Jurkat, Clone E6-1 (cell line): Measurements from ENCODE around the gene AKAP11.

Experiments used
- DNase-seq: peaks from one replicate; pipeline ENCODE4 v3.0.0-alpha.2; 2011; ENCODE audit warnings: low read depth, low spot score
- H3K4me3 ChIP-seq: 2 replicates; pipeline ENCODE4 v1.5.1; 2011; ENCODE audit warnings: mild to moderate bottlenecking, low read length, control low read depth, moderate library complexity

AKAP11 gene

DNA sequence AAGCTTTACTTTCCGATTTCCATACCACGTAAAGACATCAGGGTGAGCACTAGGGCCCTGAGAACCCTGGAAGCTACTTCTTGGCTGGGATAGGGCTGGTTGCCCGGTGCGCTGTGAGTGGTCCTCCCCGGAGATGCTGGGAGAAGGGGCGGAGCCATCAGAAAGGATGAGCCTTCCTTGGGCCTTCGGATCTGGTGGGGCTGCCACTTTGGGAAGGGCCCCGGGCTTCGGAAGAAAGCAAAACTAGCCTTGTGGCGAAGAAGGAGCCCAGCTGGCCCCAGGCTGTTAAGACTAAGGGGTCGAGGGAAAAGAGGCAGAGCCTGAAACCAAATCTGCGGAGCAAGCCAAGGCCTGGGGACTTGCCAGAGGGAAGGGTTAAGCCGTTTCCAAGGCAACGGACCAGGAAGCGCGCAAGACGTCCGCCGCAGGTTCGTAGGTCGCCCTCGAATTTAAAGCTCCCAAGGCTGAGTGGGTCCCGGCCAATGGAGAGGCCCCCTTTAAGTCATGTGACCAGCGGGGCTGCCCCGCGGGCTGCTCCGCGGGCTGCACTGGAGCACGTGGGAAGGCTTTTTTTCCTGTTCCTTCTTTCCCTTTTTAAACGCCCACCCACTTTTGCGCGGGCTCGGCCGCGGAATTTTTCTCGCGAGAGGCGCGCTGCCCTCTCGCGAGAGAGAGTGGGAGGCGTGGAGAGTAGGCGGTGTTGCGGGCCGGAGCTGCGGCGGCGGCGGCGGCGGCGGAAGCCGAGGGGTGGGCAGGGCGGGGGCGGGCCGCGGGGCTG, 426 bp upstream of the AKAP11 start:
- H3K4me3 ChIP-seq = peak overlapping the region; percentile 72
- peak; percentile 92 for DNase-seq

DNA sequence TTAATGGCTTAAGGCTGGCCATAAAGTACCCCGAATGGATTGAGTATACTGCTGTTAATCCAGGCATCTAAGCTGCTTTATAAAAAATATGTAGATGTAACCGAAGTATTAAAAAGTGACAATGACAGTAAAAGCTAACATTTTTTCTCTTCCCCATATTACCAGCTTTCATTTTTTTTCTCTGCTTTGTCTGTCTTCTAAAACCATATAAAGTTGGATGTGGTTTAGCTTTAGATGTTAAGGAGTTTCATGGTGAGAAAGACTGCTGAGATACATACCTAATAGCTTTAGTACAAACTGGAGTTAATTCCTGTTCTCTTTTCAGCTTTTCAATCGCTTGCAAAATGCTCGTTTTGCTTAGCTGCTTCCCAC, 838 bp downstream of the AKAP11 start:
- peak overlapping the region; percentile 72 for H3K4me3 ChIP-seq
- DNase-seq = peak; percentile 16

DNA sequence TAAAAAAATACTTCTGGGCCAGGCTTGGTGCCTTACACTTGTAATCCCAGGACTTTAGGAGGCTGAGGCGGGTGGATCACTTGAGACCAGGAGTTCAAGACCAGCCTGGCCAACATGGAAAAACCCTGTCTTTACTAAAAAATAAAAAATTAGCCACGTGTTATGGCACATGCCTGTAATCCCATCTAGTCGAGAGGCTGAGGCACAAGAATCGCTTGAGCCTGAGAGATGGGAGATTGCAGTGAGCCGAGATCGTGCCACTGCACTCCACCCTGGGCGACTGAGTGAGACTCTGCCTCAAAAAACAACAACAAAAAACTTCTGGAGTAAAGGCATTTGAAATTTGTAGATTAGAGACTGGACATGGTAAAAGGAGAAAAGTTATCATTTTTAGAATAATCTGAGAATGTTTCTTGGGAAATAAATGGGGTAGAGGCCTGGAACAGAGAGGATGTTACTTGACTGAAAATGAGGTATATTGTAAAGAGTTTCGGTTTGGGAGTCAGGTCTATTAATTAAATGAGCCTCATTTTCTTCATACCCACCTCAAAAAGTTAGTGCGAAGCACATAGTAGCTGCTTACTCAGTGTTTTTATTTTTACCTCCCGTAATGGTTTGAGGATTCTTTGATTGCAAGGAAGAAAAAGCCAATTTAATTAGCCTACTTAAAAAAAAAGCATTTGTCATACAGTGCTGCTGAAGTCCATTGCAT, 2.6 kb downstream of the AKAP11 start:
- DNase-seq = no peak
- no peak overlapping the region for H3K4me3 ChIP-seq

DNA sequence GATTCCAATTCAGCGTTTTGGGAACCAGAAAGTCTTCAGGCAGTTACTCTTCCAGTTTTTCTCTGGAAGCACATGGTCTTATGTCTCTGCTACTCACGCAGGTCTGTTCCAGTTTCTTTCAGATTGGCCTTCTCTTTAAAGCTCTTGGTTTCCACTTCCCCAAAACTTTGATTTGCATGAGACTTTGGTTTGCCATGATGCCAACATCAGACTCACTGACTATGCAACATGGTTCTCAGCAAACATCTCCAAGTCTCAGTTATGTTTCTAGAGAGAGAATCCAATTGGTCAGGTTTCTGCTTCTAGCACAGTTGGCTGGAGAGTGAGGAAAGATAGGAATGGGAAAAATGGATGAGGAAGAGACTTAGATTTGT, 3.1 kb downstream of the AKAP11 start:
- DNase-seq = no peak
- no peak overlapping the region for H3K4me3 ChIP-seq

DNA sequence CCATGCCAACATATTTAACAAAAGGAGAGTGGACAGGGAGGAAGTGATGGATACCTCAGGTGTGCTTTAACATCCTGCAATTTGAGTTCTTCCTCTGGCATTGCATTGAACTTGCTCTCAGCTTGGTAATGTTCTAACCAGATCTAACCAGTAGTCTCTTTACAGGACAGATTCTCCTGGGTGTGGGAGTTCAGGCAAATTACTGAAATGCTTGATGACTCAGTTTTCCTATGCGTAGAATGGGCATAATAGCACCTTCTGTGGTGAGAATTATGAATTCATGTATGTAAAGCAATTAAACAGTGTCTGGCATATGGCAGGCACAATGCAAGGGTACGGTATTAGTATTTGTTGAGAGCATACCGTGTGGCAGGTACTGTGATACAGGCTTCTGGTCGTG, 3.6 kb downstream of the AKAP11 start:
- H3K4me3 ChIP-seq = no peak overlapping the region

DNA sequence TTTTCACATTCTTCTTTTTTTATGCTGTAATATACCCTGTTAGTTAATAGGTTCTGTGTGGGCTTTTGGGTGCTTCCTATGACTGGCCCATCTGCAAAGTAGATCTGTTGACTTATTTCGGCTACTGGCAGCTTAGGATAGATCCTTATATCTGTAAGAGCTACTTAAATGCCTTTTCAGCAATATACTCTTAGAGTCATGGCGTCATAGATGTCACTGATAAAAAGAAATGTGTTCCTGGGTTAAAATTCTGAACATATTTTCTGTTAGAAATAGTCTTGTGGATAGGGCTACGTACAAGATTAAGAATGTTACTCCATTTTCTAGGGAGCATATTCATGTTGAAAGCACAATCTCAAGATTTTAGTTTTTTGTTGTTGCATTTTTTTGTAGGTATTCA, 4.7 kb downstream of the AKAP11 start:
- H3K4me3 ChIP-seq = no peak overlapping the region
- DNase-seq = no peak

More for the DNA sequence above, 3.6 kb downstream of the AKAP11 start:
- no peak for DNase-seq

DNA sequence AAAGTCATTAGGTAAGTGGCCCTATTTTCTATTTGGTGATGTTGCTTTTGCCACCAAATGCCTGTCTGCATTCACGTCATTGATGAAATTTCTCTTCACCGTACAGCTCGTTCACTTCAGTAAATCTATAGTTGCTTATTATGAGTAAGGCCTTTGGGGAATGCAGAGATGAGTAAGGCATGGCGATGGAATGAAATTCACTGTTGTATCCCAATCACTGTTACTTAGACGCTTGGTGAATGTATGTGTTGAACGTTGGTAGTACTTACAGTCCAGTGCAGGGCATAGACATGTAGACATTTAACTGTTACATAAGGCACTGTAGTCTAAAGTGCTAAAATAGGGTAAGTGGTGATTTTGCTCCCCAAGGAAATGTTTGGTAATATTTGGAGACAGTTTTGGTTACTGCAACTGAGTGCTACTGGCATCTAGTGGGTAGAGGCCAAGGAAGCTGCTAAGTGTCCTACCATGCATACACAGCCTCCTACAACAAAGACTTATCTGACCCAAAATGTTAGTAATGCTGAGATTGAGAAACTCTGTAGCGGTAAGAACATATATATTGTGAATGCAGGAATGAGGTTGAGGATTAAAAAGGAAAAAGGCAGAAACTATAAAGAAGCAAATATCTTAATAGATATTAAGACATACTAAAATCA, 5.8 kb downstream of the AKAP11 start:
- DNase-seq = no peak
- no peak overlapping the region for H3K4me3 ChIP-seq

DNA sequence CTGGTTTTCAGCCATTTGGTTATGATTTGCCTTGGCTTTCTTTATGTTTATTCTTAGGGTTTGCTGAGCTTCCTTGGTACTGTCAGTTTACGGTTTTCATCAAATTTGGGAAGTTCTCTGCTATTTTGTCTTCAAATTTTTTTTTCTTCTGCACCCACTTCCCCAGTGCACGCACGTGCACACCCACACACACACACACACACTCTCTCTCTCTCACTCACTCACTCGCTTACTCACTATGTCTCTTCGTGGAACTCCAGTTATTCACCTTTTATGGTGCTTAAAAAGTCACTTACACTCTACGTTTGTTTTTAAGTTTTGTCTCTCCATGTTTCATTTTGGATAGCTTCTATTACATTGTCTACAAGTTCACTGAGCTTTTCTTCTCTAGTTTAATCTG, 7.1 kb downstream of the AKAP11 start:
- no peak overlapping the region for H3K4me3 ChIP-seq
- no peak for DNase-seq

DNA sequence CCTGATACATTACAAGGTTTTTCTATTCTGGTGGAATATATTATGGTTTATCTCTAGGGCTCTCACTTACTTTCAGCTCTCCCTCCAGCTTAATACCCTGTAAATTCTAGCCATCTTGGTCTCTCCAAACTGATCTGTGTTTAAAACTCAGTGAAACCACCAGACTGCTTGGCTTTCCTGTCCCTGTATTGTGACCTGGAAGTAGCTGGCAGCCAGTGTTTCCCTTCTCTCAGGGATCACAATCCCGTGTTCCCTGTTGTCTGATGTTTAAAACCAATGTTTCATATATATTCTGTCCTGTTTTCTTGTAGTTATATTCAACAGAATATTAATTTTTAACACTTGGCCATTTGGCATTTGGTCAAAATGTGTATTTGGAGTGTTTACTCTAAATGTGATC, 8.0 kb downstream of the AKAP11 start:
- no peak overlapping the region for H3K4me3 ChIP-seq
- no peak for DNase-seq

DNA sequence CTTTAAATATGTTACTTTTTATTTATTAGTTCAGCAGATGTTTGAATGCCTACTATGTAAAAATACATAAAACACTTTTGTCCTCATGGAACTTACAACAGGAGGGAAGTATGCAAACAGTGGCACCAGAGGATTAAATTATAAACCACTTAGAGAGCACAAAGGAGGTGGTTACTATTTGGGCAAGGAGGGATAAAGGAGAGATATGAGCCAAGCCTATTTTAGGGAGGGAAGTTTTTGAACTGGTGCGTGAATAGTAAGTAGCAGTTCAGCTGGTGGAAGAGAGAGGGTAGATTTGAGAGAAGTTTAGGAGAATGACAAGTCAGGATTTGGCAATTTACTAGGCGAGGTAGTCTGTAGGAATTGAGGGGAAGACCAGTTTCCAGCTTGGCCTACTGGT, 8.6 kb downstream of the AKAP11 start:
- no peak for DNase-seq
- H3K4me3 ChIP-seq = no peak overlapping the region

DNA sequence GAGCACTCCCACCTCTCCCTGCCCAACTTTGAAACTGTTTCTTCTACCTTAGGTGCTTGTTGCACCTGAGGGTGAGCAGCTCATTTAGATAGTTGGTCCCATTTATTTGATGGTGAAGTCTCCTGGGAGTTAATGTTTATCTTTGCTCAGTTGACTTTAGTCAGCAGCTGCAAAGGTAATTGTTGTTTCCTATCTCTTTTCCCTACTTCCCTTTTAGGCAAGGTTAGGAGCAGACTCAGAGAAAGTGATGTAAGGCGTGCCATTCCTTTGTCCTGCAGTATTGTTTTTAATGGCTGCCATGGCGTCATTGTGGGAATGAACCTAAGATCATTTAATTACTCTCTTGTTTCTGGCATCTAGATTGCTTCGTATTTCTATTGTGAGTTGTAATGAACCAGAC, 11.6 kb downstream of the AKAP11 start:
- no peak overlapping the region for H3K4me3 ChIP-seq
- DNase-seq = no peak

DNA sequence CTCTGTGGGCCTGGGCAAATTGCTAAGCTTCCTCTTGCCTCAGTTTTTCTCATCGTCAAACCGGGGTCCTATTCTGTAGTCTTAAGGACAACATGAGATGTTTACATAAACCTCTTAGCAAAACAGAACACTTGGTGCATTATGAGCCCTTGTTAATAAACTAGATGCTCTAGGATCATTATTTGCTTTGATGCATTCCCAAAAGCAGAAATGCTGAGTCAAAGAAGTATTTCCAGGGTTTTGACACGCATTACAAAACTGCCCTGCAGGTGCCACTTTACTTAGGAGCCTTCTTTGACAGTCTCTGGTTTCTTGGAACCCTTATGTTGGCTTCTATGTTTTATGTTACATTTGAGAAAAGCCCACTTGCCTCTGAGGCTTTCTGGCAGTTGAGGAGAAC, 12.1 kb downstream of the AKAP11 start:
- no peak overlapping the region for H3K4me3 ChIP-seq
- no peak for DNase-seq

DNA sequence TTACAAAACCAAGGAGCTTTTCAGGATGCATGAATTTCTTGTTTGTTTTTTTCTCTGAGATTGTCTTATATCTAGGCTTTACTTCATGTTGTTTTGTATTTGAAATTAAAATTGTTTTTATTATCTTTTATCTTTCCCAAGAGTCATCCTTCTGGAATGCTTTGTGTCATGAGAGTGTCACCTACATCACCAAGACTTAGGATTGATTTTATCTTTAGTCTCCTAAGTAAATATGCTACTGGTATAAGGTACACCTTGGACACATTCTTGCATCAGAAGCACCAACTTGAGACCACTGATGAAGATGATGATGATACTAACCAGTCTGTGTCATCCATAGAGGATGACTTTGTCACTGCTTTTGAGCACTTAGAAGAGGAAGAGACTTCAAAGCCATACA, 26.4 kb downstream of the AKAP11 start:
- DNase-seq = no peak
- H3K4me3 ChIP-seq = no peak overlapping the region

DNA sequence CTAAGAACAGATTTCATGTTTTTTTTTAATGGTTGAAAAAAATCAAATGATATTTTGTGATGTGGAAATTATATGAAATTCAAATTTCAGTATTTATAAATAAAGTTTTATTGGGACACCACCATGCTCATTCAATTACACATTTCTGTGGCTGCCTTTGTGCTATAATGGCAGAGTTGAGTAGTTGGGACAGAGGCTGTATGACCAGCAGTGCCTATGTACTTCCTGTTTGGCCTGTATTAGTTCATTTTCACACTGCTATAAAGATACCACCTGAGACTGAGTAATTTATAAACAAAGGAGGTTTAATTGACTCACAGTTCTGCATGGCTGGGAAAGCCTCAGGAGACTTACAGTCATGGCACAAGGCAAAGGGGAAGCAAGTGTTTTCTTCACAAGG, 33.6 kb downstream of the AKAP11 start:
- no peak overlapping the region for H3K4me3 ChIP-seq

DNA sequence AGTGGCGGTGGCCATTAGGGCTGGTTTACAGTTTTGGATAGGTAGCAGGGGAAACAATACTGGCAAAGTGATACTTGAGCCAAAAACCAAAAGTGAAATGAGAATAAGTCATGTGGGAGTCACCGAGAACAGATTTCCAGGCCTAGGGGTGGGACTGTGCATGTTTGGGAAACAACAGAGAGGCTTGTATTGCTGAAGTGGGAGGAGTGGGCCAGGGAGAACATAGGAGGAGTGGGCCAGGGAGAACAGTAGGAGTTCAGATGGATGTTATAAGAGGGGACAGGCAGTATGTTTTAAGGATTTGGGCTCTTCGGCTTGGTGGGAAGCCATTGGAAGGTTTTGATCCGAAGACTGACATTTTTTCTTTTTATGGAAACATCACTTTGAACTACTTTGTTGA, 35.5 kb downstream of the AKAP11 start:
- DNase-seq = no peak
- H3K4me3 ChIP-seq = no peak overlapping the region

More for the DNA sequence above, 33.6 kb downstream of the AKAP11 start:
- DNase-seq = no peak

DNA sequence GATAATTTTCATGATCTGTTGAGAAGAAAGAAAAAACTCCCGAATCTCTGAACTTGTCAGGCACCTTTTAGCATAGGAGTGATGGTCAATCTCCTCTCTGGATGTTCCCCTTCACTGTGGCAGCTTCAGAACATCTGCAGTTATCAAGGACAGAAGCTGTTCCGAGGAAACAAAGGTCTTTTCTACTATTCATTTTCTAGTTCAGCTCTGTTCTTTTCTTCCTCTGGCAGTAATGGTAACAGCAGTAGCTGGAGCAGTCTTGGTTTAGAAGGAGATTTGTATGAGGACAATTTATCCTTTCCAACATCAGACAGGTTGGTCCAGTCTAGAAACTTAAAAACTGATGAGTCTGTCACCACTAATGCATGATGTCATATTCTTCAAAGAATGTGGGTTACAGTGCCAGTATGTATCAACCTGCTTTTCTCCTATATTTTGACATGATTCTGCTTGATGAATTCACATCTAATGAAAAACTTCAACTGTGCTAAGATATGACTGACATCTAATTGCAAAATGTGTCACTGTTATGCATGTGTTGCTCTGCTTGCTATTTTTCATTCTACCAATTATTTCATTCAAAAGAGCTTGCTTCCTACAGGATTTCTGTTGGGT, 41.0 kb downstream of the AKAP11 start:
- no peak for DNase-seq
- H3K4me3 ChIP-seq = no peak overlapping the region

DNA sequence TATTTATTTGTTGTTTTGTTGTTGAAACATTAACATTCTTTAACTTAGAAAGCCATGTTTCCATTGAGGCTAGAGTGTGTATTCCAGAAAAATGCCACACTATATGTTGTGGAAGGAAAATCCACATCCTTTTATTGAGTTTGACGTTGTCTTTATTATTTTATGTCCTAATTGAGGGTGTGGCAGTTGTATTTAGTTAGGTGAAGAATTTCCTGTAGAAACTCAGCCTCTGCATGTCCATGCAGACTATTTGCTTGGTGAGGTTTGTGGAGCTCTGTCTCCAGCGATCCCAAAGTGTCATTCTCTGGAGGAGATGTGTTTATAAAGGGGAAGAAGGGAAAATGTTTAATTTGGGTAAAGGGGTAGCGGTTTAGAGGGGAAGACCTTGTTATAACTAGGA, 46.6 kb downstream of the AKAP11 start:
- DNase-seq = no peak
- no peak overlapping the region for H3K4me3 ChIP-seq

DNA sequence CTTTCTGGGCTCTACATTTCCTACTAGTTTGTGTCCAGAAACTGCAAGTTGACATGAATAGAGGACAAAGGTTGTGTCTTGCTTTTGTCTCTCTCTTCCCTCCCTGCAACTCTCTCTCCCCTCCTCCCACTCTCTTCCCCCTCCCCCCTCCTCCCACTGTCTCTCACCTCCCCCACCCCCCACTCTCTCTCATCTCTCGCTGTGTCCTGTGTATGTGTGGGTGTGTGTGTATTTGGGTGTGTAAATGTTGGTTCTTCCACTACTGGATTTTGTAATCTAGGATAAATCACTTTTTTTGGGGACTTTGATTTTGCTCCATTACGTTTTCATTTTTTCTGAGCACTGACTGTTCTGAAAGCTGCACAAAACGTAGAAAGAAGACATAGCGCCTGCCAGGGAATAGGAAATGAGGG, 48.4 kb downstream of the AKAP11 start:
- no peak overlapping the region for H3K4me3 ChIP-seq
- DNase-seq = no peak

DNA sequence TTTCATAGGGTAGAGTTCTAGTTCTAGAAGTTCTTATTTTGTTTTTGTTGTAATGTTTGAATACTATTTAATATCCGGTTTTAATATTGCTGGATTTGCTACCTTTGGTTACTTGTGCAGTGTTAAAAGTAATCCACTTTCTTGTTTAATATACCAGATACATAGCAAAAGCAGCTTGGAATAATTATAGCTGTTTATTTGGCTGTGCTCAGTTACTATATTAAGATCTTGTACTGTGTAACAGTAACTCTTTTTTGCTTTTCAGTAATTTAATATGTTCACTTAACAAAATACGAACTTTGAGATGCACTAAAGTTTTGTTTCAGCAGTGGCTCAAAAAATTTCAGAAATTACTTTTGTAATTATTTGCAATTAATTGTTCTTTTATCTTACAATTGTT, 50.9 kb downstream of the AKAP11 start:
- no peak for DNase-seq
- H3K4me3 ChIP-seq = no peak overlapping the region

DNA sequence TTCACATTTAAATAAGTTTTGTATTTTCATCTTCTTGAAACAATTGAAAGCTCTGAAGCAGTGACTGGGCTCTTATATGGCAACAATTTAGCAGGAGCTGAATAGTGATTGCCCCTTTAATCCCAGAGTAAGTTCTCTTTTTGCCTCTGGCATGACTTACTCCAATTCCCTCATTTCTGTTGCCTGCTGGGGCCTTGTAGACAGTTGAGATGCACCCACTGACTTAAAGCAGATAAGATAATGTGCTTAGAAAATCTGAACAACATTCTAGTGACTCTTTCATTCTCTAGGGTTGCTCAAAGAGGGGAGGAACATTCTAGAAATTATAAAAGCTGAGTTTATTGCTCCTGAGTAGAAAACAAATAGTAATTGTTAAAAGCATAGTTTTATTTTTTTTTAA, 52.8 kb downstream of the AKAP11 start:
- DNase-seq = no peak
- no peak overlapping the region for H3K4me3 ChIP-seq
